HG03196 (cell line): ENCODE data around the gene HINT3.
"Not testable (repeated sequence)": the region's sequence is repeated elsewhere in the genome, so short reads cannot be mapped to it uniquely, and the experiment has no call there.

Source experiments
- ATAC-seq: cut with Tn5 transposase; IDR thresholded peaks from one replicate; pipeline ENCODE4 v1.9.1; 2021; ENCODE audit not compliant: unreplicated experiment

Gene HINT3

DNA sequence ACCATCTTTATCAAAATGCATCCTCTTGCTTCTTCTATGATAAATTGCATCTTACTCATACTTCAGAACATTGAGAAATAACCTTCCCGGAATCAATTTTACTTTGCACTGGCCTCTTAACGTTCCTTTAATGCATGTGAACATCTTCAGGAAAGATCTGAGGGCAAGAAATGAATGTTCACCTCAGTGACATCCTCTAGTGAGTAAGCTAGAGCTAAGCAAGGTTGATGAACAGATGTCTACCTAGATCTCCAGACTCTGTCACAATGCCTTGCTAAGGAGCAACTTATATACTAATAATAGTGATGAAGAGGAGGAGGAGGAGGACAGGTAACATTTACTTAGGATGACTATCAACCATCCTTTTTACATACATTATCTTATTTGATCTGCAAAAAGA is 16.8 kb upstream of the HINT3 start:
- no peak for ATAC-seq

DNA sequence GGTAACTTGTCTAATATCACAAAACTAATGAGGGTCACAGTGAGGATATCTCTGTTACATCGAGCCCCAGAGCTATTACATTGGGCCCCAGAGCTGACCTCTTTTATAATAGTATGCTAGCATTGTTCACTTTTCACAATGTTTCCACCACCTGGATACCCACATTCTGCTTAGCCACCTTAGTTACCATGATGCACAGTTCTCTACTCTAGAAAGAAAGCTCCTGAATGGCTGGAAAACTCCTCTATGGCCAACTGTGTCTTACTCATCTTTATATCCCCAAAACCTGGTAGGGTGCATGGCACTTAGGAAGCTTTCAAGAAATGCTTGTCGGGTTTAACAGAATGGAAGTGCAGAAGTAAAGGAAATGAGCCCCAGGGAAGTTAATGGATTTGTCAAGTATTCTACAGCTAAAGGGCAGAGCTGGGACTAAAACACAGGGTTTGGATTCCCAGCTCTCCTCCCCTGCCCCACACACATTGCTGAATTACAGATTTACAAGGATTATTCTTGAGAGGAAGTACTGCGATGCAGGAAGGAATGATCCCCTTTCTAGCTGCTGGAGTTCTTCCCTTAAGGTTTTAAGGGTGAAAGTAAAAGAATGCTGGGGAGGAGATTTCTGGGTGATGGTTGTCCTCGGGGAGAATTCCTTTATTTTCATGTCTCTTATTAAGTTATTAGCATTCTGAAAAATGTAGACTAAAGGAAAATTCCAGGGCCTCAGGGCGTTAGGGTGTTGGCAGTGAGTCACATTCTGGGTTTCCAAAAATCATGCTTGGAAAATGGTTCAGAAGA is 16.1 kb upstream of the HINT3 start:
- ATAC-seq = no peak

DNA sequence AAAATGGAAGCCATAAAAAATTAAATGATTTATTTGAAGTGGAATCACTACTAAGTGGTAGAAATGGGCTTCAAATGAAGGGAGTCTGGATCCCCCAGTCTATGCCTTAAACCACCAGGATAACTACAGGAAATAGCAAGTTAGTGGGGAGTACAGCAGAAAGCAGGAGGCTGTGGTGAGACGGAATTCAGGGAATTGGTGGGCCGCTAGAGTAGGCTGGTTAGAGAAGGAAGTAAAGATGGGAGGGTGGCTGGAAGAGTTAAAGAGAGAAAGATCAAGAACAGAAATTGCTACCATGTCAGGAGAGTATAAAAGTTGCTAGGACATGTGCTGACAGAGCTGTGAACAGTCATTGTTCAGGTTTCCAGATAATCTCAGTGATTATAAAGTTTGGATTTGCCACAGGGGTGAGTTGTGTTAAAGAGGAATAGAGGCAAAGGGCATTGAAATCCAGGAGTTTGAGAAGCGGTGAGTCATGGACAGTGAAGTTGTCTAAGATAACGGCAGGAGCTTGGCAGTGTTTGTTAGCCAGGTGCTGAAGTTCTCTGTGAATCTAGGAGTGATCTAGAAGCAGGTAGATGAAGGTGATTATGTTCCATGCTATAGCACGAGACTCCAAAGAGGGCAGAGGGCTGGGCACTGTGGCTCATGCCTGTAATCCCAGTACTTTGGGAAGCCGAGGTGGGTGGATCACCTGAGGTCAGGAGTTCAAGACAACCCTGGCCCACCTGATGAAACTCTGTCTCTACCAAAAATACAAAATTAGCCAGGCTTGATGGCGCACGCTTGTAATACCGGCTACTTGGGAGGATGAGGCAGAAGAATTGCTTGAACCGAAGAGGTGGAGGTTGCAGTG is 13.7 kb upstream of the HINT3 start:
- ATAC-seq = no peak

- no peak for ATAC-seq
Measured at GRCh38 chr6:125943528-125944433, 12.8 kb upstream of the HINT3 start.

DNA sequence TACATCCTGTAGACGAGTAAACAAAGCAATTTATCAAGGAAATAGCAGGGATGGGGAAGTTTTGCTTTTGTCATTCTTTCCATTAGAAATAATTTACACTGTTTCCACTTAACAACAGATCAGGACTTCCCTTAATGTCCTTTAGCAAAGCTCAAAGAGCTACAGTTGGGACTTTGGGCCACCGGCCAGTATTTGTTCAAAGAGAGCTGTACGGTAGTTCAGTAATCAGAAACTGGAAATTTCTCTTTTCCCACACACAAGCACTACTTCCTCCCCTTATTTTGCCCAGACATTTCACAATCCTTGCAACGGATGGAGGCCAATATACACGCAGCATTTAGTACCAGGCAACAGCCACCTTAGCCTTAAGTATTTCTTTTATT is 12.1 kb upstream of the HINT3 start:
- ATAC-seq = no peak

- ATAC-seq = no peak
Measured at GRCh38 chr6:125944896-125945295, 11.7 kb upstream of the HINT3 start.

DNA sequence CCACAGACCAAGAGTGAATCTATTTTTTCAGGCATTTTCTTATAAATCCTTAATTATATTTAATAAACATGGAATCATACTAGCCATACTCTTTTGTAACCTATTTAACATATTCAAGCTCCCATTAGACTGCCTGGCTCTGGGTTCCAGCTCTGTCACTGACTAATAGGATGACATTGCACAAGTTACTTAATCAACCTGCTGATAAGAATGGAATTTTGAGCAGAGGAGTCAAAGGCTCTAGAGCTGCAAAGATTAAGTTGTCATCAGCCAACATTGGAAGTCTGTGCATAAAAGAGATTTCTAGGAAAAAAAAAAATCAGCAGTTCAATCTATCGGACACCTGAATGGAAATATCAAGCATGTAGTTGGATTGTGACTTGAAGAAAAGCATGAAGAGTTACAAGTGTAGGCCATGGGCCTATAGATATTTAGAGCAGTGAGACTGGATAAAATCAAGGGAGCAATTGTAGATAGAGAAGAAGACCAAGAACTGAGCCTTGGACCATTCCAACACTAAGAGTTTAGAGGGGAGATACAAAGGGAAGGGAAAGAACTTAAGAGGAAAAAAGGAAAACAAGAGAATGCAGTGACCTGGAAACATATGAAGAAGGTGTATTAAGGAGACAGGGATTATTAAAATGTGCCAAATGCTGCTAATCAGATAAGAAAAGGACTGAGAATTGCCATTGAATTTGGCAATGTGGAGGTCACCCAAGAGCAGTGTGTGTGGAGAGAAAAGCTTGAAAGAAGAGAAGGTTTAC is 11.0 kb upstream of the HINT3 start:
- ATAC-seq = no peak

DNA sequence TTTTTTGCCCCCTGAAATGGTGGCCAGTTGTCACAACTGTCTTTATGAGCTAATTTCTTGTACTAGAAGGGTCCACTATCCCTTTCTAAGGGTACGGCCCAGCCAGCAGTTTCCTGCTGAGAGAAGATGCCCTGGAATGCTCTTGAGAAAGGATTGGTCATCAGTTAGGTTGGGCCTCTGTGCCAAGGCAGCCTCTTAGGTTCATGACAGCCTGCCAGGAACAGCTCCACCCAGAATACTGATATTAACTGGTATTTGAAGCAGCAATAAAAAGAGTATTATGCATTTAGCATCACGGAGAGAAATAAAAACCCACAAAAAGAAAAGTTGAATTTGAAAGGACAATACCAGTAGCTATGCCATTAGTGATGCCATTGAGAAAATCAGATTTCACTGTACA is 9.0 kb upstream of the HINT3 start:
- ATAC-seq = no peak

DNA sequence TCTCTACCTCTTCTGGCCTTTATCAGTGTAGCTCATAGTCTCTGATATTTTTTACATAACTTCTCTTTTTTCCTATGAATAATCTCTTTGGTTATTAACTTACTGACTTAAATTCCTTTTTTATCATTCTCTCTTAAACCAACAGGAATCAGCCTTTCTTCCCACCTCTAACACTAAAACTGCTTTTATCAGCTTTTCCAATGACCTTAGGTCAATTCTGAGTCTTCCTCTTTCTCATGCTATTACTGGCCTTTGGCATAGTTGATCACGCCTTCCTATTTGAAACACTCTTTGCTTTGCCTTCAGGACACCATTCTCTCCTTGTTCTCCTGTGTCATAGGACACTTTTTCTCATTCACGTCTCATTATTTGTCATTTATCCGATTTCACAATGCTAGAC is 8.1 kb upstream of the HINT3 start:
- no peak for ATAC-seq

DNA sequence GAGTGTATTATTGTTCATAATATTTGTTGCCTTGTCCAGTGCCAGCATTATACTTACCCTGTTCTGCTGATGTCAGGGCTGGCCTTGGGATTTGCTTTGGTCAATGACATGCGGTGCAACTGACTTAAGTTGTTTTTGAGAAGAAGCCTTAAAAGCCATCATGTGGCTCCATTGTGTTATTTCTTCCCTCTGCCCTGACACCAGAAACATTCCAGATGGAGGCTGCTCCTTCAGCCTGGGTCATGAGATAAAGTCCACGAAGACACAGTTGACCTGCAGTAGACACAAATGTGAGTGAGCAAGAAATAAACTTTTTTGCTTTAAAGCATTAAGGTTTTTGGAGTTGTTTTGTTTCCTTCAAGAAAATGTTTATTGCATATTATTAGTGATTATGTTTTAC is 7.5 kb upstream of the HINT3 start:
- ATAC-seq = no peak

- ATAC-seq = no peak
Measured at GRCh38 chr6:125950293-125950692, 6.3 kb upstream of the HINT3 start.

- not testable (repeated sequence) for ATAC-seq
Measured at GRCh38 chr6:125950716-125951115, 5.9 kb upstream of the HINT3 start.

GRCh38 chr6:125951323-125951722 is 5.2 kb upstream of the HINT3 start:
- no peak for ATAC-seq

DNA sequence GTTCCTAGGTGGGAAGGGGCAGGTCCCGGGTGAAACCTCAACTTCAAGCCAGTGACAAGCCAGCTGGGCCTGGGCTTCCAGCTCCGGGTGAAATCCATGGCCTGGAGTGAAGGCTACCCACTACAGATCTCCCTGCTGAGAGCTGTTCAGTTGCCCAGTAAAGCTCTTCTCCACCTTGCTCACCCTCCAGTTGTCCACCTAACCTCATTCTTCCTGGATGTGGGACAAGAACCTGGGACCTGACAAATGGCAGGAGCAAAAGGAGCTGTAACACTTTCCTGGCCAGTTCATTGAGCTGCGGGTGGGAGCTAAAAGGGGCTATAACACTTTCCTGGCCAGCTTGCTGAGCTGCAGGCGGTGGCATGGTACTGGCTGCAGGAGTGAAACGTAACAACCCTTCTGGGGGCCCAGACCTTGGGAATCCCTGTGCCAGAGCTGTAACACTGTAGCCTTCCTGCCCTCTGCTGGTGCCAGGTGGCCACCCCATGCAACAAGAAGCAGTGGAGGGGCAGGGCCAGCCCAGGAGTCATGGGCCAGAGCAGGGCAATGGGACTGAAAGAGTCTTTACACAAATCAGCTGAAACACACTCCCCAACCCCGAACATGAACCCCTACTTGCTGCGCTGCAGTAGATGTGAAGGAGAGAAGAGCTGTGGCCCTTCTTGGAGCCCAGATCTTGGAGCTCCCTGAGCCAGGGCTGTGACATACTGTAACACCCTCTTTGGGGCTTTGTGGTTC is 3.6 kb upstream of the HINT3 start:
- ATAC-seq = no peak

DNA sequence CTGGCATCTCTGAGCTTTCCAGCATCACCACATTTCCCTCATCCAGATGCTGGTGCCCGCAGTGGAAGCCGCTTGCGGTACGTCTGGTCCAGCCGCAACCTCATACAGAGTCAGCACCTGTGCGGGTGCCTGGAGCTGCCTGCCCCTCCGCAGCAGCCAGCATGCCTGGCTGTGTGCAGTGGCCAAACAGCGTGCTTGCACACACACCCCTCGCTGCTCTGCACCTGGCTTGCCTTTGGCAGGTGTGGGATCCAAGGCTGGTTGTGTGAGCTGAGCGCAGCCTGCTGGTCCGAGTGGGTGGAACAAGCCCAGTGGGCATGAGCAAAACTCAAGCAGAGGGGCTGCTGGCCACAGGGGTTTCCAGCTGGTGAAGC is 3.1 kb upstream of the HINT3 start:
- ATAC-seq = no peak

- ATAC-seq = no peak
Measured at GRCh38 chr6:125954735-125955339, 1.7 kb upstream of the HINT3 start.

DNA sequence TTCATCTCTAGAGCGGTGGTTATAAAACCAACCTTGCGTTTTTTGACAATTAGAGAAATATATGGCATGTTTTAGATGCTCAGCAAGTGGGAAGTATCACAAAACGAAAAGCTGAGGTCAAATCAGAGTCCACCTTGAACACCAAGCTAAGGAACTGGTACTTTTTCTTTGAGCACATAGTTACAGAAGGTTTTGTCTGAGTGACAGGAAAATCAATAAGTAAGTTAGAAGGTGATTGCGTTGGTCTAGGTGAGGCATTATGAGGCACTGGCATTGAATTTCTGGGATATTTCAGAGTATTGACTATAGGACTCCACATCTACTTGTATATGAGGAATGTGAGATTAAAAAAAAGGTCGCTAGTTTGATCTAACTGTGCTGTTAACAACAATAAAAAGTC is 597 bp upstream of the HINT3 start:
- no peak for ATAC-seq

- ATAC-seq = no peak
Measured at GRCh38 chr6:125957391-125957693, 772 bp downstream of the HINT3 start.

- no peak for ATAC-seq
Measured at GRCh38 chr6:125957845-125958244, 1.3 kb downstream of the HINT3 start.

DNA sequence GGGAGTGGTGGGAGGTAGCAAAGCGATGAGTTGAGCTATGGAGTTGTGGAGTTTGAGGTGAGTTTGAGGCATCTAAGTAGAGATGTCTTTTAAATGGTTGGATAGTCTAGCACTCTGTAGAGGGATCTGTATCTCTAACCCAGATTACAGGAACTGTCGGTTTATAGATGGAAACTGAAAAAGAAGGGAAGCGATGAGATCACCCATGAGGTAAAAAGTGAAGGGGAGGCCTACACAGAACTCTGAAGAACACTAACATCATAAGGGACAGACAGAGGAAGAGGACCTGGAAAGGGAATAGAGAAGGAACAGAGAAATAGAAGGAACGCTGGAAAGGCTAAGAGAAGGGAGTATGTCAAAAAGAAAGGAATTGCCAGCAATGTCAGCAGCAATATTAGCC is 2.5 kb downstream of the HINT3 start:
- ATAC-seq = no peak
